Left forelimb (tissue), 1 donor: ENCODE results near the gene JAZF1.

ENCODE experiments used
- DNase-seq: peaks from one replicate; pipeline ENCODE4 v3.0.0-alpha.2; 2018; ENCODE audit warnings: low spot score

The JAZF1 gene

DNA sequence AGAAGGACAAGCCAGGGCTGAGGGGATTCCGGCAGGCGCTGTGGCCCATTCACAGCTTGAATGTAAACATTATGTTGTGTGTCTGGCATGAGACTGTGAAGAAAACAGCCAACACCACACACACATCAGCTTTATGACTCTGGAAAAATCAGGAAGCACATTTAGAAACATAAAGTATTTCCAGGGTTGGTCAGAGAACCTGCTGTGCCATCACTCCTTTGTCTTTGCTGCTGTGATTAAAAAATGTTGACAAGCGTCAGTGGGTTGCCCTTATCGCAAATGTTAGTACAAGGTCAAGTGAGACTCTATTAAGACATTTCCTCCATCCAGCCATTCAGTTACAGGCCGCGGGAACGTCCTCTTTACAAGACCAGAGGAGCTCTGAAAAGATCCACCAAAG is 345.2 kb downstream of the JAZF1 start:
- no peak for DNase-seq

DNA sequence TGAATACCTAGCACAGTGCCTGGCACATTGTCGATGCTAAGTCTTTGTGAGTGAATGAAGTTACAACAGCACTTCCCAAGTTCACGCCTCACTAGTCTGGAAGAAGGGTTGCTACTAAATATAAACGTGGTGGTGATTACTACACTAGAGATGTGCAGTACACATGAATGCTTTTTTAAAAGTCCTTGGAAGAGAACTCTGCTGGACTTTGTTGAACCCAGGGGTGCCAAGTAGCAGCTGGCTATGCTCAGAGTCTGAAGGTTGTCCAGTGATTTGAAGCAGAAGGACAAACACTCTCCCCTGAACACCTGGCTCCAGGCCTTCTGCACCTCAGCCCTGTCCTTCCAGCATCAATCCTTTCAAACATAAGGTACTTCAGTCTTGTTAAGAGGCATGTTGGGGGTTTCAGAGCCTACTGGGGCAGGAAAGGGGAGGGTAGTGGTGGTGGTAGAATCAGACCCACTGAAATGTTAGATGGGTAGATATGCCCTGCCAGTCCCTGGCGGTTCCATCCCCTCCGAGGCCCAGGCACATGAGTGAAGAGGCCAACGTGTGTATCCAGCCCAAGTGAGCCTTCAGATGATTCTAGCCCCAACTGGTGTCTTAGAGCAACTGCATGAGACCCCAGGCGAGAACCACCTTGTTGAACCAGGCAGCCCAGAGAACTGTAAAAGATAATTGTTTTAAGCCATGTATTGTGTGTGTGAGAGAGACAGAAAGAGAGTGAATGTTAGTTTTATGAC is 346.2 kb downstream of the JAZF1 start:
- no peak for DNase-seq

DNA sequence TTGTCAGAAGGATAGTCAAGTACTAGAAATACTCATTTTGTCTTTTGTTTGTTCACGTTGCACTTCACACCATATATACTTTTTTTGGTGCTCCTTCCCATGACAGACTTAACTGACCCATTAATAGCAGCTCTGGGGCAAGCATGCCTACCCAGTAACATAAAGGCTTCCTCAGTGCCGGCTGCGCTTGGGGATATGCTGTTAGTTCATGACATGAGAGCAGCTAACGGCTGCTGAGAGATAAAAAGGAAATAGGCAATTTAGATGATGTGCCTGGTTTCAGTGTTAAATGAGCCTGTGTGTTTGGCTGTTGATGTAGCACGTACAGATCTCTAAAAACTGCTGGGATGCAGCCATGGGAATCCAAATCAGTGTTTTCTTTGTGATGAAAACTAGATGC is 354.2 kb downstream of the JAZF1 start:
- no peak for DNase-seq

- DNase-seq, result no peak
Observed at GRCh38 chr7:27825891-27826290, 354.7 kb downstream of the JAZF1 start.

GRCh38 chr7:27822245-27822644 is 358.4 kb downstream of the JAZF1 start:
- no peak for DNase-seq

GRCh38 chr7:27812706-27813105 is 367.9 kb downstream of the JAZF1 start:
- no peak for DNase-seq

DNA sequence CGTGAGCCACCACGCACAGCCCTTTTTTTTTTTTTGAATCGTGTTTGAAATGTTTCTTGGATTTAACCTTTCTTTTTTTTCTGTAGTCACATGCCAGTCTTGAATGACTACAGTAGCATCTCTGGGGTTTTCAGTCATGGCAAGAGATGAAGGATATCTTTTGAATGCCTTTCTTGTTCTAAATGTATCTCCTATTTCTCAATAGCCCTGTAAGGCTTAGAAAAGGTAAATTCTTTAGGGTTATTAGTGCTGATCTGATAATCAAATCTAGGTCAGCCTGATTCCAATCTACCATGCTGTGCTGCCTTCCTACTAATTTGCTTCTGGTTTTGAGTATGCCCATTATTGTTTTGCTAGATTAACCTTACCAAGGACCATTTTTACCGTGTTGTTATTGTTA is 370.4 kb downstream of the JAZF1 start:
- DNase-seq, result no peak

DNA sequence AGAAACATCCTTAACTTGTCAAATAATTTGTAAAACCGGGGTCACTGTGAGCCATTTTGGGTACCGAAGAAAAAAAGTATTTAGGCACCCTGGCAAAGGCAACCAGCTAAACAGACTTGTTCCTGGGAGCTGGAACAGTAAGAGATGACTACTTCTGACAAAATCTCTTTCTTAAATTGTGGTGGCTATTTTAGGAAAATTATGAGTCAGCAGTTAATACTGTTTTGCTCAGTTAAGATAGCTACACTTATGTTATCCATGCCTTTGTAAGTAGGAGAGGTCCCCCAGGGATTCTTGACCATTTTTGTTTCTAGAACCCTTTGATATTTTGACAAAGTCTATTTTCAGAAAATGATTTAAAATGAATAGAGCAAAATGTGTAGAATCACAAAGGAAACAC is 372.0 kb downstream of the JAZF1 start:
- DNase-seq, result no peak

- DNase-seq, result no peak
Observed at GRCh38 chr7:27804139-27804538, 376.5 kb downstream of the JAZF1 start.

DNA sequence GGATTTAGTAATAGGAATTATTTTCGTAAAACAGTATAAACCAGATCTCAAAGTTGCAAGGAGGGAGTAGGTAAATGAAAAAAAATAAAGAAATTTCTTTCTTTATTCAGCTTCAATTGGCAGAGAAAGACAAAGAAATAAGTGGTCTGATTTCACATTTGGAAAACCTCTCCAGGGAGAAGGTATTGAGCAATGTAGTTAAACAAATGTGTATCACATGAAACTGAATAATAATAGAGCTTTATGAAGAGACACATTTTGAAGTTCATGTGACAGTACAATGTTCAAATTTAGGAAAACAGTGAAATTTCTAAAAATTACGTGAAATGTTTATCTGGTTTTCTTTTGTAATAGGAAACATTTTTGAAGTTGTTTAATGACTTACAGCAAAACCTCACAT is 377.6 kb downstream of the JAZF1 start:
- DNase-seq, result no peak

GRCh38 chr7:27799212-27799611 is 381.4 kb downstream of the JAZF1 start:
- DNase-seq, result no peak

- no peak for DNase-seq
Observed at GRCh38 chr7:27795977-27796376, 384.6 kb downstream of the JAZF1 start.

DNA sequence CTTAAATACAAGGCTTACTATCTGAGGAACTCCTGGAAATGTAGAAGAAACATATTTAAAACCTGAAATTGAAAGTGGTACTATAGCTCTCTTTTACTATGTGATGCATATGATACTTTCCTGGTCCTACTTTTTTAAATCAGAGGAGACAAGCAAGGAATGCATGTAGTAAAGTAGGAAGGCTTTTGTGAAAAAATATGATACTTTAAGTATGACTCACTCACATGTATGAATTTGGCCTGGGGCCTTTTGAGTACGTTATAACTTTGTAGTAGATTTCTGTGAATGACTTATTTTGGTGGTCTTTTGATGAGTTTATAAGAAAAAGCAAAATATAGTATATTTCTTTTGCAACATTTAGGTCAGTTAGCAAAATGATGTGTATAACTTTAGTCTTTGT is 386.8 kb downstream of the JAZF1 start:
- no peak for DNase-seq

- no peak for DNase-seq
Observed at GRCh38 chr7:27788437-27788836, 392.2 kb downstream of the JAZF1 start.

GRCh38 chr7:27784399-27785053 is 396.1 kb downstream of the JAZF1 start:
- no peak for DNase-seq

DNA sequence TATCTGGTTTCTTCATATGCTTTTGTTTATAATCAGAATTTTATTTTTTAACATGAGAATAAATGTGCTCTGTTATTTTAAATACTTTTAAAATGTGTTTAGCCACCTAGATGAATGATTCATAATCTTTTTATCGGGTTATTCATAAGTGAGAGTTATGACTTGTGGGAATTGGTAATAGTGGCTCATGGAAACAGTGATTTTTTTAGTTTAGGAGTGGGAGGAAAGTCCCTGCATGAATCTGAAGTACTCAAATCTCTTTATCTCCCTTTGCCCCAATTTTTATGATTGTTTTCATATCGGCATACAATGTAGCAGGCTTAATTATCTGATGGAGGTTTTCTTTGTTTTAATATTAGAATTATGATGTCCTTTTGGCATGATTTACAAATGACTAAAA is 397.7 kb downstream of the JAZF1 start:
- no peak for DNase-seq

GRCh38 chr7:27781188-27781587 is 399.4 kb downstream of the JAZF1 start:
- no peak for DNase-seq
